Mucosa of stomach (tissue), 1 donor: ENCODE measurements around the gene DCAF15.

Experiments
- H3K27me3 ChIP-seq: one replicate; pipeline ENCODE4 v1.7.0; 2013; ENCODE audit warnings: mild to moderate bottlenecking, low read length; ENCODE audit not compliant: control insufficient read depth, insufficient read depth
- H3K36me3 ChIP-seq: one replicate; pipeline ENCODE4 v1.7.0; 2013; ENCODE audit warnings: low read length; ENCODE audit not compliant: control insufficient read depth, insufficient read depth
- H3K4me1 ChIP-seq: one replicate; pipeline ENCODE4 v1.7.0; 2013; ENCODE audit warnings: mild to moderate bottlenecking, low read length; ENCODE audit not compliant: control insufficient read depth, insufficient read depth
- H3K4me3 ChIP-seq: one replicate; pipeline ENCODE4 v1.7.0; 2013; ENCODE audit warnings: low read length
- H3K9ac ChIP-seq: one replicate; pipeline ENCODE4 v1.7.0; 2013; ENCODE audit warnings: mild to moderate bottlenecking, low read length, moderate library complexity
- H3K9me3 ChIP-seq: one replicate; pipeline ENCODE4 v1.7.0; 2013; ENCODE audit warnings: mild to moderate bottlenecking, low read length, moderate library complexity; ENCODE audit not compliant: control insufficient read depth
- donor health status: Pancreatic carcinoma.

DCAF15 gene

GRCh38 chr19:14006085-14006765, 53.9 kb downstream of the DCAF15 start, which contains the start of gene RFX1:
TSS of gene RFX1 (minus strand) at chr19:14006320. CDS start at chr19:13993843, 12,477 bp downstream.
- Histone ChIP-seq H3K27me3 (no peaks in the 10 kb centered on the region), H3K4me3 (peak within 1 kb of the TSS; percentile 43), H3K9ac (peak within 1 kb of the TSS; percentile 96), H3K4me1 (peaks cover 29% of the 10 kb centered on the region), H3K9me3 (no peaks in the 10 kb centered on the region), H3K36me3 (no peaks in the 10 kb centered on the region)

- Histone ChIP-seq H3K36me3 (no peaks in the 10 kb centered on the region), H3K9ac (peak overlapping the region; percentile 96), H3K4me1 (peaks cover 29% of the 10 kb centered on the region), H3K9me3 (no peaks in the 10 kb centered on the region), H3K4me3 (peak overlapping the region; percentile 43), H3K27me3 (no peaks in the 10 kb centered on the region)
These were observed 54.7 kb downstream of the DCAF15 start for GRCh38 chr19:14006766-14007562.
